HG03469 (cell line): ENCODE data around the gene GLMN.

ENCODE experiments used
- ATAC-seq: cut with Tn5 transposase; IDR thresholded peaks from one replicate; pipeline ENCODE4 v1.9.1; 2021; ENCODE audit warnings: mild to moderate bottlenecking, moderate library complexity, moderate number of reproducible peaks; ENCODE audit not compliant: unreplicated experiment

The GLMN gene

DNA sequence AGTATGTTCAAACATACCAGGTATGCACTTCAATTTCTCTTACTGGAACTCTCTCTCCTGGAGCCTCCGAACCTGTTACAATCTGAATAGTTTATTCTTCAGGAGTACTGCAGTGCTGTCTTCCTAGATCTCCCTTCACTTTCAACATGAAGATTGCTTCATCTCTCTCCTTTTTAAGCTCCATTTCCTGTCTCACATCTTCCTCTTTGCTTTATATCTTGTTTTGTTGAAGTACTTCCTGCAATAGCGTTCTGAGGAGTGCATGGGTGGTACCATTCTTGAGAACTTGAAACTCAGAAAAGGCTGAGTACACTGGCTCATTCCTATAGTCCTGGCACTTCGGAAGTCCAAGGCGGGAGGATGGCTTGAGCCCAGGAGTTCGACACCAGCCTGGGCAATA lies 96.8 kb downstream of the GLMN start:
- ATAC-seq, result no peak
